A549 (cell line): Measurements from ENCODE around the gene TRNAU1AP. TPM values are rescaled to one million over a fixed set of nuclear protein-coding genes. Genes with fewer than 3 reads are reported as not detected.

Source experiments
- ATAC-seq, 2 experiments: fragments of 200-7000 bp in 1 of 2; fragments of >200 bp in 1 of 2; cut with Nextera tagmentation in 1 of 2; cut with Tn5 transposase in 1 of 2; 3 replicates each; pipeline versions ENCODE4 v1.8.0 to v1.9.1; 2018 to 2020; ENCODE audit warnings: mild to moderate bottlenecking in 1 of 2, moderate library complexity in 1 of 2
- CTCF ChIA-PET: fragments of 300-600 bp; sonication (Branson Sonifier 250); formaldehyde crosslinking; extraction: SDS; loops from one replicate; lab custom pipeline; 2021; ENCODE audit warnings: antibody characterized with exemption, inconsistent platforms; lab: Yijun Ruan, JAX
- POLR2A ChIA-PET: fragments of 350-600 bp; formaldehyde crosslinking; extraction: SDS; loops from one replicate; lab custom pipeline; 2021; ENCODE audit warnings: antibody characterized with exemption, inconsistent platforms; lab: Yijun Ruan, JAX
- DNase-seq, 2 experiments: peaks; one replicate each; pipeline versions ENCODE4 v3.0.0 to v3.0.0-alpha.2; 2011 to 2016; ENCODE audit warnings: low read depth in 1 of 2, low spot score in 1 of 2
- FAIRE-seq: peaks from 2 replicates; lab custom pipeline; 2011; peaks lifted over from hg19 to GRCh38; lab: Jason Lieb, UNC
- H3K27ac ChIP-seq, 2 experiments: fragments of >200 bp; sonication (Bioruptor Twin); formaldehyde crosslinking; 3 replicates each; pipeline ENCODE4 v1.5.1; 2016 to 2017
- H3K4me1 ChIP-seq: fragments of >200 bp; sonication (Bioruptor Twin); formaldehyde crosslinking; 3 replicates; pipeline ENCODE4 v1.6.1; 2016
- H3K4me2 ChIP-seq: fragments of >200 bp; sonication (Bioruptor Twin); formaldehyde crosslinking; 3 replicates; pipeline ENCODE4 v1.6.1; 2016
- H3K4me3 ChIP-seq: fragments of >200 bp; sonication (Bioruptor Twin); formaldehyde crosslinking; 3 replicates; pipeline ENCODE4 v1.5.1; 2016
- H3K9me3 ChIP-seq: fragments of >200 bp; sonication (Bioruptor Twin); formaldehyde crosslinking; 3 replicates; pipeline ENCODE4 v1.6.1; 2016
- BHLHE40 ChIP-seq: IDR thresholded peaks from 2 replicates; pipeline ENCODE4 v1.6.1; 2012; ENCODE audit warnings: low read depth, low read length, inconsistent platforms
- CBX2 ChIP-seq: fragments of 200-600 bp; sonication (generic); IDR thresholded peaks from 2 replicates; pipeline ENCODE4 v1.6.1; 2016; ENCODE audit warnings: low read depth, mild to moderate bottlenecking, borderline replicate concordance
- CHD2 ChIP-seq: fragments of 150-350 bp; IDR thresholded peaks from 2 replicates; pipeline ENCODE4 v1.6.1; 2014; ENCODE audit warnings: low read length; ENCODE audit not compliant: partially characterized antibody
- EHMT2 ChIP-seq: fragments of 200-600 bp; sonication (generic); IDR thresholded peaks from 2 replicates; pipeline ENCODE4 v1.6.1; 2016; ENCODE audit warnings: antibody characterized with exemption, low read depth, mild to moderate bottlenecking, moderate library complexity
- ELK1 ChIP-seq: fragments of 150-350 bp; IDR thresholded peaks from 2 replicates; pipeline ENCODE4 v1.6.1; 2014; ENCODE audit warnings: low read depth, mild to moderate bottlenecking, low read length
- FOSB ChIP-seq: fragments of 250-450 bp; sonication (Bioruptor Pico); IDR thresholded peaks from 2 replicates; pipeline ENCODE4 v1.5.0; 2020; ENCODE audit warnings: mild to moderate bottlenecking, moderate library complexity
- GATA3 ChIP-seq: IDR thresholded peaks from 2 replicates; pipeline ENCODE4 v1.6.1; 2012; ENCODE audit warnings: borderline replicate concordance
- HOXA7 ChIP-seq: fragments of 250-450 bp; sonication (Bioruptor Pico); IDR thresholded peaks from 2 replicates; pipeline ENCODE4 v1.5.0; 2020; ENCODE audit warnings: mild to moderate bottlenecking, moderate library complexity
- HOXB13 ChIP-seq: fragments of 250-450 bp; sonication (Bioruptor Pico); IDR thresholded peaks from 2 replicates; pipeline ENCODE4 v1.5.0; 2020; ENCODE audit warnings: low read depth, mild to moderate bottlenecking, moderate library complexity
- JUN ChIP-seq, 2 experiments: fragments of >200 bp; sonication (Bioruptor Twin); formaldehyde crosslinking; IDR thresholded peaks; 2 replicates in 1 of 2; 3 replicates in 1 of 2; pipeline ENCODE4 v1.6.1; 2016 to 2017
- KDM1A ChIP-seq: fragments of 200-600 bp; sonication (generic); IDR thresholded peaks from 2 replicates; pipeline ENCODE4 v1.6.1; 2016; ENCODE audit warnings: low read depth, mild to moderate bottlenecking
- MAFK ChIP-seq: fragments of 450-650 bp; IDR thresholded peaks from 2 replicates; pipeline ENCODE4 v1.6.1; 2014; ENCODE audit not compliant: partially characterized antibody
- MAZ ChIP-seq: fragments of 150-350 bp; IDR thresholded peaks from 2 replicates; pipeline ENCODE4 v1.6.1; 2014; ENCODE audit warnings: antibody characterized with exemption, low read depth, low read length, borderline replicate concordance
- NFE2L2 ChIP-seq: fragments of 150-350 bp; conservative IDR thresholded peaks from 2 replicates; pipeline ENCODE4 v1.6.1; 2014; ENCODE audit warnings: low read length
- NR3C1 ChIP-seq: fragments of >200 bp; sonication (Bioruptor Twin); formaldehyde crosslinking; IDR thresholded peaks from 3 replicates; pipeline ENCODE4 v1.6.1; 2017
- POLR2AphosphoS2 ChIP-seq: conservative IDR thresholded peaks from 2 replicates; pipeline ENCODE4 v1.6.1; 2012; ENCODE audit warnings: low read length, improper control_type of control experiment, inconsistent platforms
- RARB ChIP-seq: fragments of 250-450 bp; sonication (Bioruptor Pico); IDR thresholded peaks from 2 replicates; pipeline ENCODE4 v1.8.0; 2021; ENCODE audit warnings: mild to moderate bottlenecking, moderate library complexity
- RCOR1 ChIP-seq: fragments of 150-350 bp; IDR thresholded peaks from 2 replicates; pipeline ENCODE4 v1.6.1; 2014; ENCODE audit warnings: antibody characterized with exemption, low read length, low read depth
- RNF2 ChIP-seq: fragments of 200-600 bp; sonication (generic); IDR thresholded peaks from 2 replicates; pipeline ENCODE4 v1.6.1; 2016; ENCODE audit warnings: low read depth, mild to moderate bottlenecking, antibody characterized with exemption, moderate library complexity, borderline replicate concordance
- SMC3 ChIP-seq: fragments of >200 bp; sonication (Bioruptor Twin); formaldehyde crosslinking; IDR thresholded peaks from 3 replicates; pipeline ENCODE4 v1.6.1; 2018; ENCODE audit warnings: inconsistent platforms
- TFCP2L1 ChIP-seq: fragments of 250-450 bp; sonication (Bioruptor Pico); IDR thresholded peaks from 2 replicates; pipeline ENCODE4 v1.5.0; 2021; ENCODE audit warnings: mild to moderate bottlenecking
- ZC3H11A ChIP-seq: fragments of 450-650 bp; IDR thresholded peaks from 2 replicates; pipeline ENCODE4 v1.6.1; 2014; ENCODE audit warnings: antibody characterized with exemption, mild to moderate bottlenecking
- WGBS: methylation state at CpG from one replicate; pipeline ENCODE4 v1.1.6; 2017; ENCODE audit errors: missing lambda C conversion rate; 5-methylcytosine and 5-hydroxymethylcytosine counted together
- polyA plus RNA-seq, 4 experiments: library from polyadenylated mRNA; depleted of rRNA in 3 of 4; stranded (reverse); fragments of >200 nt; fragmentation: RNase III in 1 of 4; extraction: RNeasy Plus Mini Kit Qiagen cat#74134 plus additional on column Dnase treatment in 1 of 4; gene quantifications; 2 replicates in 3 of 4; 3 replicates in 1 of 4; pipeline ENCODE4 v1.2.3, GENCODE V29; 2011 to 2017
- TF ChIP-seq, protein P1 (sequence below): IDR thresholded peaks from 2 replicates; pipeline ENCODE4 v1.6.1; 2012

Gene TRNAU1AP
- polyA plus RNA-seq, 2 of the 4 experiments (the other 2 are of a cell fraction): 14.5 to 23.8 TPM

- Histone ChIP-seq H3K9me3 (no peaks in the 10 kb centered on the region), H3K27ac (no peak overlapping the region), H3K4me2 (no peak overlapping the region), H3K4me1 (no peaks in the 10 kb centered on the region), H3K4me3 (no peak overlapping the region)
- ChIA-PET CTCF (no interaction called here), POLR2A (no interaction called here)
- WGBS: 98% methylated on average over 4 of the region's 4 CpGs
- no peak for DNase-seq
- FAIRE-seq: no peak
- TF ChIP-seq MAFK (no peak), POLR2AphosphoS2 (no peak), EHMT2 (no peak), BHLHE40 (no peak), CHD2 (no peak), ELK1 (no peak), MAZ (no peak), RARB (CRISPR knock-in tag) (no peak), RNF2 (no peak), HOXB13 (CRISPR knock-in tag) (no peak), NFE2L2 (no peak), CBX2 (no peak), KDM1A (no peak), SMC3 (no peak)
- TF ChIP-seq, protein P1, sequence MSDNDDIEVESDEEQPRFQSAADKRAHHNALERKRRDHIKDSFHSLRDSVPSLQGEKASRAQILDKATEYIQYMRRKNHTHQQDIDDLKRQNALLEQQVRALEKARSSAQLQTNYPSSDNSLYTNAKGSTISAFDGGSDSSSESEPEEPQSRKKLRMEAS: no peak
- ATAC-seq: no peak
Measured at GRCh38 chr1:28545246-28545628, 7.6 kb upstream of the TRNAU1AP start.

DNA sequence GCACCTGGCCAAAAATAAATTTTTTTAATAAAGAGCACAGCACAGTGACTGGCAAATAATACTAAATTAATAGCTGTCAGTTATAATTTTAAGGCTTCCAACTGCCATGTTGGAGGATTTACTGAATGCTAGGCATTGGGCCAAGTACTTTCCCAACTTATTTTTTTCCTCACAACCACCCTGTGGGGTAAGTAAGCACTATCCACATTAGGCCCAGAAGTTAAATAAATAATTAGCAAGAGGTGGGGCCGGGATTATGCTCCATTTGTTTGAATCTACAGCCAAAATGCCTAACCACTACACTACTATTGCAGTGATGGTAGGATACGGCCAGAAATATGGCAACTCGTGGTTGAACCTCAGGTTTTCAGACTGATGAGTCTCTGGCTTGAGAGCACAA, 4.6 kb upstream of the TRNAU1AP start:
- POLR2A ChIA-PET: no interaction called here

DNA sequence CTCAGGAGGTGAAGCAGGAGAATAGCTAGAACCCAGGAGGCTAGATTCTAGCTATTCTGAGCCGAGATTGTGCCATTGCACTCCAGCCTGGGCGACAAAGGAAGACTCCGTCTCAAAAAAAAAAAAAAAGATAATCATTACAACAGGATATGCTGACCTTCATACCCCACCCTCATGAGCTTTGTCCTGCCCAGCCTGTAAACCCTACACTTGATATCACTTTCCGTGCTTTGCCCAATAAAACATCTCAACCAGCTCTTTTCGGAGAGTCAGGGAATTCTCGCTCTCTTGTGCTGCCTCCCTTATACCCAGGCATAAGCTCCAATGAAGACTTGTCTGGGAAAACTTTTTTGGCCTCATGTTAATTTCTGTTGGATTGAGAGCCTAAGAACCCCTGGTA, 1.5 kb upstream of the TRNAU1AP start:
- H3K9me3 ChIP-seq: no peaks in the 10 kb centered on the region
- TF ChIP-seq HOXA7 (no peak), NR3C1 (no peak), CBX2 (no peak), CHD2 (no peak), JUN (IDR thresholded peaks at IDR 0.05) (no peak), FOSB (CRISPR knock-in tag) (no peak), ZC3H11A (no peak), KDM1A (no peak), TFCP2L1 (no peak), GATA3 (no peak)
- TF ChIP-seq, protein P1: no peak
- 90% methylated on average over 6 of the region's 6 CpGs for WGBS
- no peak overlapping the region for H3K4me3 ChIP-seq
- no peak for DNase-seq
- 0 out of 3 replicates have a peak, but pooled peaks cover 6% of the 10 kb centered on the region for H3K4me1 ChIP-seq
- H3K27ac ChIP-seq: no peak overlapping the region
- ATAC-seq: no peak
- POLR2A ChIA-PET: interaction anchor here (1.7 kb wide), 1 partner anchor 30 kb away, joined by 6 read pairs; no protein-coding TSS in a partner anchor
- CTCF ChIA-PET: no interaction called here
- no peak overlapping the region for H3K4me2 ChIP-seq
- FAIRE-seq: no peak

More for the DNA sequence above, 4.6 kb upstream of the TRNAU1AP start:
- H3K4me2 ChIP-seq: no peak overlapping the region
- CTCF ChIA-PET: interaction anchor here (0.6 kb wide), 1 partner anchor 7 kb away, joined by 3 read pairs; no protein-coding TSS in a partner anchor
- H3K27ac ChIP-seq: no peak overlapping the region
- H3K9me3 ChIP-seq: no peaks in the 10 kb centered on the region
- 61% methylated on average over 3 of the region's 3 CpGs for WGBS
- no peak overlapping the region for H3K4me3 ChIP-seq
- no peak for TF ChIP-seq RCOR1
- DNase-seq: no peak
- no peak for FAIRE-seq
- no peak for ATAC-seq
- H3K4me1 ChIP-seq: 0 out of 3 replicates have a peak, but pooled peaks cover 4% of the 10 kb centered on the region
